ENCODE results near the gene ZNF366.

DNA sequence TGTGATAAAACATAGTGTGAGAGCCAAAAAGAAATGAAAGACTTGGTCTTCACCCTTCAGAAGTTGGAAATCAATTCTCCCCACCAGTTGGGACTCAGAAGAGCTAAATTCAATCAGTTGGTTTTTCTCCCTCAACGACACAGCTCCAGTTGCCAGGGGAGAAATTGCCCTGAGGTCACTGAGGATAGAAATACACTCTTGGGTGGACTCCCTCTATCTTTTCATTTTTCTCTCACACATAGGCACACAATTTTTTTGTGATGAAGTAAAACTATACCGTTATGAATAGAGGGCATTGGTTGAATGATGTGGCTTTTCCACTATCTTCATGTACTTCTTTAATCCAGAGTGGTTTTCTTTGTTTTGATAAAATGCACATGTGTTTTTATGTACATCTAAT, 80.2 kb downstream of the ZNF366 start:
- TF ChIP-seq, protein P1, sequence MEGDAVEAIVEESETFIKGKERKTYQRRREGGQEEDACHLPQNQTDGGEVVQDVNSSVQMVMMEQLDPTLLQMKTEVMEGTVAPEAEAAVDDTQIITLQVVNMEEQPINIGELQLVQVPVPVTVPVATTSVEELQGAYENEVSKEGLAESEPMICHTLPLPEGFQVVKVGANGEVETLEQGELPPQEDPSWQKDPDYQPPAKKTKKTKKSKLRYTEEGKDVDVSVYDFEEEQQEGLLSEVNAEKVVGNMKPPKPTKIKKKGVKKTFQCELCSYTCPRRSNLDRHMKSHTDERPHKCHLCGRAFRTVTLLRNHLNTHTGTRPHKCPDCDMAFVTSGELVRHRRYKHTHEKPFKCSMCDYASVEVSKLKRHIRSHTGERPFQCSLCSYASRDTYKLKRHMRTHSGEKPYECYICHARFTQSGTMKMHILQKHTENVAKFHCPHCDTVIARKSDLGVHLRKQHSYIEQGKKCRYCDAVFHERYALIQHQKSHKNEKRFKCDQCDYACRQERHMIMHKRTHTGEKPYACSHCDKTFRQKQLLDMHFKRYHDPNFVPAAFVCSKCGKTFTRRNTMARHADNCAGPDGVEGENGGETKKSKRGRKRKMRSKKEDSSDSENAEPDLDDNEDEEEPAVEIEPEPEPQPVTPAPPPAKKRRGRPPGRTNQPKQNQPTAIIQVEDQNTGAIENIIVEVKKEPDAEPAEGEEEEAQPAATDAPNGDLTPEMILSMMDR (IDR thresholded peaks at IDR 0.05; ENCODE audit: poor library complexity), result no peak
- TF ChIP-seq EZH2 (IDR thresholded peaks at IDR 0.05; ENCODE audit: borderline replicate concordance), result no peak
- TF ChIP-seq EZH2phosphoT487 (IDR thresholded peaks at IDR 0.05; ENCODE audit: low read depth, severe bottlenecking, unreplicated experiment), result no peak
